ENCODE results near the gene PAMR1. TPM values are rescaled to one million over a fixed set of nuclear protein-coding genes. Genes with fewer than 3 reads are reported as not detected.

The PAMR1 gene
- total RNA-seq, 1 experiment from 2014 or later: 0.43 TPM

GRCh38 chr11:35500744-35501143 lies 24.7 kb downstream of the PAMR1 start:
- DNase-seq (ENCODE audit: low spot score): no peak

DNA sequence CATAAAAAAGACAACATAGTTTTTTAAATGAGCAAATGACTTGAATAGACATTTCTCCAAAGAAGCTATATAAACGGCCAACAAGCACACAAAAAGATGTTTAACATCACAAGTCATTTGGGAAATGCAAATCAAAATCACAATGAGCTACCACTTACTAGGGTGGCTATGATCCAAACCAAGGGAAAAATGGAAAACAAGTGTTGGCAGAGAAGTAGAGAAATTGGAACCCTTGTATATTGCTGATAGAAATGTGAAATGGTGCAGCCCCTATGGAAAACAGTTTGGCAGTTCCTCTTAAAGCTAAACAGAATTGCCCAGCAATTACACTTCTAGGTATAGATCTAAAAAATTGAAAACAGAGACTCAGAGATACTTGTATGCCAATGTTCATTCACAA lies 29.0 kb downstream of the PAMR1 start:
- no peak for DNase-seq (ENCODE audit: low spot score)

GRCh38 chr11:35494957-35495490 lies 30.4 kb downstream of the PAMR1 start:
- DNase-seq (ENCODE audit: low spot score): no peak

DNA sequence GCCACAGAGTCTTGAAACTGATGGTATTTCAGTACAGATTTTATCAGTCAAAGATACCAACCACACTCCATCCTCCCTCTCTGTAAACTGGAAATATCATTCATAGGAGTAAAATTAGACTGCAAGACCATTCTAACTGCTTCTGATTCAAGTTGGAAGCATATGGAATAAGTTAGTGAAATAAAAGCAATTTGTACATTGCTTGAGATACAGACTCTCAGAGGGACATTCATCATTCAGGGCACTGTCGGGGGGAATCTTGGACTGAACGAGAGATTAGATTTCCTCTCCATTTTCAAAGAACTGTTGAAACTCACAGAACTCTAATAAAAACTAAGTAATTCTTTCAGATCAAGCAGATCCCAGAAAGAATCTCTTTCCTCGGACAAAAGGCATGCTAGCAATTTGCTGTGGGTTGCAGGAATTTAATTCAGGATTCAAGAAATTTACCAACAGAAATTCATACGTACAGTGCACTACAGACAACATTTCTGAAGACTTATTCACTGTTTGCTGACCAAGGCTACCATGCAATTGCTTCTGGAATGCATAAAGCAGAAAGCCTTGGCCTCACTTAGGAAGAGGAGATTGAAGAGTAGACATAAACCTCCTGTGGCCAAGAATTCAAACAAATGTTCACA lies 34.1 kb downstream of the PAMR1 start:
- peak; percentile 73 for DNase-seq (ENCODE audit: low spot score)

GRCh38 chr11:35488117-35488516 lies 37.3 kb downstream of the PAMR1 start:
- DNase-seq (ENCODE audit: low spot score): no peak

- peak; percentile 37 for DNase-seq (ENCODE audit: low spot score)
These were observed 37.8 kb downstream of the PAMR1 start for GRCh38 chr11:35487532-35488078.

DNA sequence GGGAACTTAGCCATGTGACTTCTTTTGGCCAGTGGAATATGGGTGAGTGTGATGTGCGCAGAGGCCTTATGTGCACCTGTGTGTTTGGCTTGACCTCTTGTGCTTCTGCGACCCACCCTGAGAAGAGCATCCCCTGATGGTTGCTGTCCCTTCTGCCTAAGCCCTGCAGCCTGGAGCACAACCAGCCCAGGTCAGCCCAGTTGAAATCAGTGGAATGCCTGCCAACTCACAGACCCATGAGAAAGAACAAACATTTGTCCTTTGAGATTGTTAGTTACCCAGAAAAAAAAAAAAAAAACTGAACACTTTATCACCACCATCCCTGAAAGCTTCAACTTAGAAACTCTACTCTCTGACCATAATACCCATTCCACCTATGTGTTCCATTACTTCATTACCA lies 38.5 kb downstream of the PAMR1 start:
- no peak for DNase-seq (ENCODE audit: low spot score)

GRCh38 chr11:35486446-35486845 lies 39.0 kb downstream of the PAMR1 start:
- DNase-seq (ENCODE audit: low spot score): no peak

GRCh38 chr11:35485656-35486322 lies 39.6 kb downstream of the PAMR1 start:
- peak; percentile 80 for DNase-seq (ENCODE audit: low spot score)

DNA sequence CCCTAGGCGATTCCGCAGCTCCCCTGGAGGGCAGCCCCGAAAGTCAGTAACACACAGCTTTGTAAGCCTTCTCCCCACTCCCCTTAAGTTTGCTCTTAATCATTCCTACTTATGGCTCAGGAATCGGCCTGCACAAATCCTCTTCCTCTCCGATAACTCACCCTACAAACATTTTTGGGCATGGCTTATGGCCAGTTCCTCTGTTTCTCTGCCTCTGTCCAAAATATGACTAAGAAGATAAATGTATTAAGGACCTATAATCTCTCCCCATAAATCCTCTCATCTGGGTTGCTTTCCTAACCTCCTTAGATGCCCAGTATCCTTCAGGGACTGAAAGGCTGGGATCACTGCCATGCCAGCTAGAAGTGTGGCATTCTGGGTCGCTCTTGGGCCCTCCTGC lies 41.0 kb downstream of the PAMR1 start:
- peak; percentile 85 for DNase-seq (ENCODE audit: low spot score)

GRCh38 chr11:35483131-35483820 lies 42.1 kb downstream of the PAMR1 start:
- peak; percentile 35 for DNase-seq (ENCODE audit: low spot score)

DNA sequence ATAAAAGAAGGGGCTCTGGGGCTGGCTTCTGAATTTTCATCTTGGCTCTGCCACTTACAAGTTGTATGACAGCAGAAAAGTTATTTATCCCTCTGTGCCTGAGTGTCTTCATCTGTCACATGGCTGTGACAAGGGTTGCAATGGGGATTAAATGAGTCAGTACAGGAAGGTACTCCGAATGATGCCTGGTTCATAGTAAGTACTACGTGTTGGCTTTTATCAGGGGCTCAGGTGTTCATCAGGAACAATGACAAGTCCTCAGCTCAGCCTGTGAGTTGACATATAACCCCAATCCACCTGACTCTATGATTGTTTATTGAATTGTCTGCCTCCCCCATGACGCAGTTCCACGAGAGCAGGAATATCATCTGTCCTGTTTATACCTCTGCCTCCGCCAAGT lies 45.7 kb downstream of the PAMR1 start:
- no peak for DNase-seq (ENCODE audit: low spot score)

GRCh38 chr11:35478471-35479091 lies 46.8 kb downstream of the PAMR1 start:
- DNase-seq (ENCODE audit: low spot score): no peak

GRCh38 chr11:35477901-35478300 lies 47.5 kb downstream of the PAMR1 start:
- DNase-seq (ENCODE audit: low spot score): no peak

GRCh38 chr11:35474688-35475087 lies 50.7 kb downstream of the PAMR1 start:
- no peak for DNase-seq (ENCODE audit: low spot score)

- DNase-seq (ENCODE audit: low spot score): no peak
These were observed 51.5 kb downstream of the PAMR1 start for GRCh38 chr11:35473795-35474374.

- DNase-seq (ENCODE audit: low spot score): no peak
These were observed 54.8 kb downstream of the PAMR1 start for GRCh38 chr11:35470616-35471015.

DNA sequence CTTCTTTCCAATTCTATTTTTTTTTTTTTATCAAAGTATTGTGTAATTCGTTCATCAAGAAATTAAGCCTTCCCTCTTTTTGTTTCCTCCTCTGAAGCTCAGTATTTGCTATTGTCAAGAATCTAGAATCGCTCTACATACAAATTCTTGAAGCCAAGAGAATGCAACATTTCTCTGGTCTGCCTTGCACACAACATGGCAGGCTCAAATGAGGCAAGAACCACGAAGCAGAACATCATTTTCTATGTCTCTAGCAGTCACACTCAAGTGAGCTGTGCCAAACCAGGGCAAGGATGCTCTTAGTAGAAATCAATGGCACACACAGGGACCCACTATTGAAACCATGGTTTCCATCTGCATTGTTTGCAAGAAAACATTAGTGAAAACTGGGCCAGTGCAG lies 59.4 kb downstream of the PAMR1 start:
- no peak for DNase-seq (ENCODE audit: low spot score)

DNA sequence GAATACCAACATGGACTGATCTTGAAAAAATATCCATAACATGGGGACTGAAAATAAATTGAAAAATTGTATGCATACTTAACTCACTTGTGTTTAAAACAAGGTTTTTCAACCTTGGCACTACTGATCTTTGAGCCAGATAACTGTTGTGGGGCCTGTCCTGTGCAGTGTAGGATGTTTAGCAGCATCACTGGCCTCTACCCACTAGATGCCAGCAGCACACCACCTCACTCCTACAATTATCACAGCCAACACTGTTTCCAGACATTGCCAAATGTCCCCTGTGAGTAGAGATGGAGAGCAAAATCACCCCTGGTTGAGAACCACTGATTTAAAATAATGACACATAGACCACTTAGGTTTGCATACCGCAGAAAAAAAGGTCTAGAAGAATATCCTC lies 61.1 kb downstream of the PAMR1 start:
- peak; percentile 42 for DNase-seq (ENCODE audit: low spot score)

DNA sequence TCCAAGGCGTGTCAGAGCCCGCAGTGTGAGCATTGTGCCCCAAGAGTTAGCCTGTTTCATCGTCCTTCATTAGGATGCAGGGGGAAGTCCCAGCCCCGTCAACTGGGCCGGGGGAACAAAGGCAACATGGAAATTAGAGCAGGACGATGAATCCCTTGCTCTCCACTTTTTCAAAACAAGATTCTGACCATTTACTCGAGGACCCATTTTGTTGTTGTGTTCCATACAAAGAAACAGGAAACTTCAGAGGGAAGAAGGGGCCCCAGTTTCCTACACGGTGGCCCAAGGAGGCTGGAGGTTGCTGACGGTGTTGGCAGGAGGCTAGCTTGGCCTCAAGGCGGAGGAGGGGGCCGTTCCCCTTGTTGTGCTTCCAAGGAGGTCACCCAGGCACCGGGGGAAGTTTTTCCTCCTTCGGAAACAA lies 62.1 kb downstream of the PAMR1 start:
- DNase-seq (ENCODE audit: low spot score): no peak

GRCh38 chr11:35461917-35462538 lies 63.4 kb downstream of the PAMR1 start:
- DNase-seq (ENCODE audit: low spot score): no peak
